HEK293 (cell line): ENCODE data around the gene GBP5.
"Not testable (repeated sequence)": the region's sequence is repeated elsewhere in the genome, so short reads cannot be mapped to it uniquely, and the experiment has no call there.

Experiments used
- CTCF ChIA-PET: fragments of 350-600 bp; formaldehyde crosslinking; extraction: SDS; loops from one replicate; lab custom pipeline; 2021; ENCODE audit warnings: antibody characterized with exemption; lab: Yijun Ruan, JAX
- POLR2A ChIA-PET: fragments of 300-600 bp; formaldehyde crosslinking; extraction: SDS; loops from one replicate; lab custom pipeline; 2020; ENCODE audit warnings: antibody characterized with exemption, inconsistent platforms; lab: Yijun Ruan, JAX
- H3K27ac ChIP-seq: fragments of 200-500 bp; sonication (Bioruptor generic); 2 replicates; pipeline ENCODE4 v1.5.1; 2014; ENCODE audit warnings: low read depth, low read length, control low read depth, inconsistent platforms; ENCODE audit errors: extremely low read depth
- H3K36me3 ChIP-seq, 2 experiments: fragments of 200-500 bp in 1 of 2; sonication (Bioruptor generic) in 1 of 2; 1 replicate in 1 of 2; 2 replicates in 1 of 2; pipeline ENCODE4 v1.5.1; 2014 to 2017; ENCODE audit warnings: inconsistent platforms in 2 of 2, low read length in 2 of 2; ENCODE audit not compliant: control insufficient read depth in 2 of 2, insufficient read depth in 1 of 2
- H3K4me1 ChIP-seq: fragments of 200-500 bp; sonication (Bioruptor generic); 2 replicates; pipeline ENCODE4 v1.5.1; 2014; ENCODE audit warnings: mild to moderate bottlenecking, low read length, inconsistent platforms; ENCODE audit not compliant: control insufficient read depth, insufficient read depth
- H3K4me3 ChIP-seq: 2 replicates; pipeline ENCODE4 v1.5.1; 2011; ENCODE audit warnings: low read depth, mild to moderate bottlenecking, control low read depth, low read length, moderate library complexity
- H3K9me3 ChIP-seq: fragments of 200-500 bp; sonication (Bioruptor generic); 2 replicates; pipeline ENCODE4 v1.5.1; 2014; ENCODE audit warnings: low read depth, low read length, inconsistent platforms; ENCODE audit not compliant: control insufficient read depth, insufficient read depth
- KLF7 ChIP-seq: fragments of 450-650 bp; formaldehyde crosslinking; IDR thresholded peaks from 2 replicates; pipeline ENCODE4 v1.5.1; 2016; ENCODE audit warnings: missing biosample characterization, missing genetic modification characterization, borderline replicate concordance
- SALL2 ChIP-seq: fragments of 450-650 bp; formaldehyde crosslinking; IDR thresholded peaks from 2 replicates; pipeline ENCODE4 v1.5.0; 2017; ENCODE audit warnings: missing biosample characterization, mild to moderate bottlenecking, missing genetic modification characterization, borderline replicate concordance
- ZFP3 ChIP-seq: fragments of 450-650 bp; formaldehyde crosslinking; IDR thresholded peaks from 2 replicates; pipeline ENCODE4 v1.5.1; 2016; ENCODE audit warnings: low read depth, missing biosample characterization, missing genetic modification characterization
- ZNF10 ChIP-seq: fragments of 450-650 bp; formaldehyde crosslinking; IDR thresholded peaks from 2 replicates; pipeline ENCODE4 v1.5.1; 2017; ENCODE audit warnings: missing biosample characterization, missing genetic modification characterization
- ZNF112 ChIP-seq: fragments of 450-650 bp; formaldehyde crosslinking; IDR thresholded peaks from 2 replicates; pipeline ENCODE4 v1.5.0; 2017; ENCODE audit warnings: missing biosample characterization, missing genetic modification characterization
- ZNF169 ChIP-seq: fragments of 450-650 bp; formaldehyde crosslinking; IDR thresholded peaks from 2 replicates; pipeline ENCODE4 v1.5.1; 2016; ENCODE audit warnings: missing biosample characterization, missing genetic modification characterization
- ZNF175 ChIP-seq: fragments of 450-650 bp; formaldehyde crosslinking; IDR thresholded peaks from 2 replicates; pipeline ENCODE4 v1.5.1; 2016; ENCODE audit warnings: missing biosample characterization, missing genetic modification characterization
- ZNF214 ChIP-seq: fragments of 450-650 bp; formaldehyde crosslinking; IDR thresholded peaks from 2 replicates; pipeline ENCODE4 v1.5.1; 2017; ENCODE audit warnings: missing biosample characterization, mild to moderate bottlenecking, missing genetic modification characterization, borderline replicate concordance
- ZNF37A ChIP-seq: fragments of 450-650 bp; IDR thresholded peaks from 2 replicates; pipeline ENCODE4 v1.5.1; 2018; ENCODE audit warnings: missing biosample characterization, missing genetic modification characterization
- TF ChIP-seq, protein P1 (sequence below): fragments of 450-650 bp; formaldehyde crosslinking; IDR thresholded peaks from 2 replicates; pipeline ENCODE4 v1.5.0; 2017; ENCODE audit warnings: missing biosample characterization, missing genetic modification characterization, borderline replicate concordance
- TF ChIP-seq, protein P2 (sequence below): fragments of 450-650 bp; formaldehyde crosslinking; IDR thresholded peaks from 2 replicates; pipeline ENCODE4 v1.5.1; 2016; ENCODE audit warnings: missing biosample characterization, missing genetic modification characterization
- TF ChIP-seq, protein P3 (sequence below): fragments of 450-650 bp; formaldehyde crosslinking; IDR thresholded peaks from 2 replicates; pipeline ENCODE4 v1.5.1; 2017; ENCODE audit warnings: missing biosample characterization, missing genetic modification characterization
- TF ChIP-seq, protein P4 (sequence below): fragments of 450-650 bp; formaldehyde crosslinking; IDR thresholded peaks from 2 replicates; pipeline ENCODE4 v1.5.1; 2016; ENCODE audit warnings: missing biosample characterization, missing genetic modification characterization
- TF ChIP-seq, protein P5 (sequence below): fragments of 450-650 bp; formaldehyde crosslinking; IDR thresholded peaks from 2 replicates; pipeline ENCODE4 v1.5.1; 2016; ENCODE audit warnings: missing biosample characterization, missing genetic modification characterization
- TF ChIP-seq, protein P6 (sequence below): fragments of 450-650 bp; formaldehyde crosslinking; IDR thresholded peaks from 2 replicates; pipeline ENCODE4 v1.5.1; 2016; ENCODE audit warnings: missing biosample characterization, missing genetic modification characterization
- TF ChIP-seq, protein P7 (sequence below): fragments of 450-650 bp; formaldehyde crosslinking; IDR thresholded peaks from 2 replicates; pipeline ENCODE4 v1.5.1; 2016; ENCODE audit warnings: missing biosample characterization, missing genetic modification characterization

The GBP5 gene, protein sequence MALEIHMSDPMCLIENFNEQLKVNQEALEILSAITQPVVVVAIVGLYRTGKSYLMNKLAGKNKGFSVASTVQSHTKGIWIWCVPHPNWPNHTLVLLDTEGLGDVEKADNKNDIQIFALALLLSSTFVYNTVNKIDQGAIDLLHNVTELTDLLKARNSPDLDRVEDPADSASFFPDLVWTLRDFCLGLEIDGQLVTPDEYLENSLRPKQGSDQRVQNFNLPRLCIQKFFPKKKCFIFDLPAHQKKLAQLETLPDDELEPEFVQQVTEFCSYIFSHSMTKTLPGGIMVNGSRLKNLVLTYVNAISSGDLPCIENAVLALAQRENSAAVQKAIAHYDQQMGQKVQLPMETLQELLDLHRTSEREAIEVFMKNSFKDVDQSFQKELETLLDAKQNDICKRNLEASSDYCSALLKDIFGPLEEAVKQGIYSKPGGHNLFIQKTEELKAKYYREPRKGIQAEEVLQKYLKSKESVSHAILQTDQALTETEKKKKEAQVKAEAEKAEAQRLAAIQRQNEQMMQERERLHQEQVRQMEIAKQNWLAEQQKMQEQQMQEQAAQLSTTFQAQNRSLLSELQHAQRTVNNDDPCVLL

DNA sequence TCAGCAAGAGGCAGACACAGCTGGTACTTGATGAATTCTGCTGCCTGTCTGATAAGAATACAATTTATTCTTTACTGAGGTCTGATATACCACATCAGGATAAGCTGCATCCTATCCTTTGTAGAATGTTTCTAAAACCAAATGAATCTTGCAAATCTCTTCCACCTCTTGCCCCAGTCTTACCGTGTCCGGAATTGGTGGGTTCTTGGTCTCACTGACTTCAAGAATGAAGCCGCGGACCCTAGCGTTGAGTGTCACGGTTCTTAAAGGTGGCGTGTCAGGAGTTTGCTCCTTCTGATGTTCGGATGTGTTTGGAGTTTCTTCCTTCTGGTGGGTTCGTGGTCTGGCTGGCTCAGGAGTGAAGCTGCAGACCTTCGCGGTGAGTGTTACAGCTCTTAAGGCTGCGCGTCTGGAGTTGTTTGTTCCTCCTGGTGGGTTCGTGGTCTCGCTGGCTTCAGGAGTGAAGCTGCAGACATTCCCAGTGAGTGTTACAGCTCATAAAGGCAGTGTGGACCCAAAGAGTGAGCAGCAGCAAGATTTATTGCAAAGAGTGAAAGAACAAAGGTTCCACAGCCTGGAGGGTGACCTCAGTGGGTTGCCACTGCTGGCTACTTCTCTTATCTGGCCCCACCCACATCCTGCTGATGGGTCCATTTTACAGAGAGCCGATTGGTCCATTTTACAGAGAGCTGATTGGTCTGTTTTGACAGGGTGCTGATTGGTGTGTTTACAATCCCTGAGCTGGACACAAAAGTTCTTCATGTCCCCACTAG, at the start of gene GBP5:
Gene GBP5, minus strand, starts transcription at position 592 of the 773 bp plus-strand sequence. CDS start 3,305 bp downstream, outside the sequence.
- POLR2A ChIA-PET, H3K4me1 ChIP-seq, H3K36me3 ChIP-seq, H3K27ac ChIP-seq, H3K4me3 ChIP-seq, H3K9me3 ChIP-seq, CTCF ChIA-PET: not testable (repeated sequence)

DNA sequence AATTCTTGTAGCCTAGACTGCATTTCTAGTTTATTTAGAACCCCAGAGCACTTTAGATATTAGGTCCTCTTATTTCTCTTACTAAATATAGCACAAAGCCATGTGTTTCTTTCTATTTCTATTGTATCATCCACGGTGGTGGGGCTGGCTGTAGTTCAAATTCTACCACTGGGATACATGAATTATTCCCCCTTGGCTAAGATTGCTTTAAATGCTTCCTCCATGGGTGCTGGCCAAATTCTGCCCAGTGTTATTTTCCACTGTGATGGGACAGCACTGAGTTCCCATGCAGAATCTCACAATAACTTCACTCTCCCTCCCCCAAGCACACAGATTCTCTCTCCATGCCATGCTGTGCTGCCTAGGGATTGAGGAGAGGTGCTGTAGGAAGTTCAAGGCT, 49.7 kb upstream of the GBP5 start:
- Histone ChIP-seq H3K9me3 (no peaks in the 10 kb centered on the region), H3K4me3 (no peak overlapping the region), H3K4me1 (no peaks in the 10 kb centered on the region), H3K36me3 (no peaks in the 10 kb centered on the region), H3K27ac (no peak overlapping the region)
- POLR2A ChIA-PET = no interaction called here
- CTCF ChIA-PET = no interaction called here
- no peak for TF ChIP-seq SALL2 (tag by site-specific recombination)
- no peak for TF ChIP-seq ZNF10 (tag by site-specific recombination)
- TF ChIP-seq, protein P1, sequence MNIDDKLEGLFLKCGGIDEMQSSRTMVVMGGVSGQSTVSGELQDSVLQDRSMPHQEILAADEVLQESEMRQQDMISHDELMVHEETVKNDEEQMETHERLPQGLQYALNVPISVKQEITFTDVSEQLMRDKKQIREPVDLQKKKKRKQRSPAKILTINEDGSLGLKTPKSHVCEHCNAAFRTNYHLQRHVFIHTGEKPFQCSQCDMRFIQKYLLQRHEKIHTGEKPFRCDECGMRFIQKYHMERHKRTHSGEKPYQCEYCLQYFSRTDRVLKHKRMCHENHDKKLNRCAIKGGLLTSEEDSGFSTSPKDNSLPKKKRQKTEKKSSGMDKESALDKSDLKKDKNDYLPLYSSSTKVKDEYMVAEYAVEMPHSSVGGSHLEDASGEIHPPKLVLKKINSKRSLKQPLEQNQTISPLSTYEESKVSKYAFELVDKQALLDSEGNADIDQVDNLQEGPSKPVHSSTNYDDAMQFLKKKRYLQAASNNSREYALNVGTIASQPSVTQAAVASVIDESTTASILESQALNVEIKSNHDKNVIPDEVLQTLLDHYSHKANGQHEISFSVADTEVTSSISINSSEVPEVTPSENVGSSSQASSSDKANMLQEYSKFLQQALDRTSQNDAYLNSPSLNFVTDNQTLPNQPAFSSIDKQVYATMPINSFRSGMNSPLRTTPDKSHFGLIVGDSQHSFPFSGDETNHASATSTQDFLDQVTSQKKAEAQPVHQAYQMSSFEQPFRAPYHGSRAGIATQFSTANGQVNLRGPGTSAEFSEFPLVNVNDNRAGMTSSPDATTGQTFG = no peak
- TF ChIP-seq ZNF214 (tag by site-specific recombination) = no peak
- no peak for TF ChIP-seq KLF7 (tag by site-specific recombination)
- TF ChIP-seq, protein P2, sequence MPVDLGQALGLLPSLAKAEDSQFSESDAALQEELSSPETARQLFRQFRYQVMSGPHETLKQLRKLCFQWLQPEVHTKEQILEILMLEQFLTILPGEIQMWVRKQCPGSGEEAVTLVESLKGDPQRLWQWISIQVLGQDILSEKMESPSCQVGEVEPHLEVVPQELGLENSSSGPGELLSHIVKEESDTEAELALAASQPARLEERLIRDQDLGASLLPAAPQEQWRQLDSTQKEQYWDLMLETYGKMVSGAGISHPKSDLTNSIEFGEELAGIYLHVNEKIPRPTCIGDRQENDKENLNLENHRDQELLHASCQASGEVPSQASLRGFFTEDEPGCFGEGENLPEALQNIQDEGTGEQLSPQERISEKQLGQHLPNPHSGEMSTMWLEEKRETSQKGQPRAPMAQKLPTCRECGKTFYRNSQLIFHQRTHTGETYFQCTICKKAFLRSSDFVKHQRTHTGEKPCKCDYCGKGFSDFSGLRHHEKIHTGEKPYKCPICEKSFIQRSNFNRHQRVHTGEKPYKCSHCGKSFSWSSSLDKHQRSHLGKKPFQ (tag by site-specific recombination) = no peak
- no peak for TF ChIP-seq ZNF175 (tag by site-specific recombination)
- TF ChIP-seq ZFP3 (tag by site-specific recombination) = no peak
- TF ChIP-seq, protein P3, sequence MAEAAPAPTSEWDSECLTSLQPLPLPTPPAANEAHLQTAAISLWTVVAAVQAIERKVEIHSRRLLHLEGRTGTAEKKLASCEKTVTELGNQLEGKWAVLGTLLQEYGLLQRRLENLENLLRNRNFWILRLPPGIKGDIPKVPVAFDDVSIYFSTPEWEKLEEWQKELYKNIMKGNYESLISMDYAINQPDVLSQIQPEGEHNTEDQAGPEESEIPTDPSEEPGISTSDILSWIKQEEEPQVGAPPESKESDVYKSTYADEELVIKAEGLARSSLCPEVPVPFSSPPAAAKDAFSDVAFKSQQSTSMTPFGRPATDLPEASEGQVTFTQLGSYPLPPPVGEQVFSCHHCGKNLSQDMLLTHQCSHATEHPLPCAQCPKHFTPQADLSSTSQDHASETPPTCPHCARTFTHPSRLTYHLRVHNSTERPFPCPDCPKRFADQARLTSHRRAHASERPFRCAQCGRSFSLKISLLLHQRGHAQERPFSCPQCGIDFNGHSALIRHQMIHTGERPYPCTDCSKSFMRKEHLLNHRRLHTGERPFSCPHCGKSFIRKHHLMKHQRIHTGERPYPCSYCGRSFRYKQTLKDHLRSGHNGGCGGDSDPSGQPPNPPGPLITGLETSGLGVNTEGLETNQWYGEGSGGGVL = no peak
- no peak for TF ChIP-seq ZNF37A (tag by site-specific recombination)
- TF ChIP-seq ZNF112 (tag by site-specific recombination) = no peak
- TF ChIP-seq, protein P4, sequence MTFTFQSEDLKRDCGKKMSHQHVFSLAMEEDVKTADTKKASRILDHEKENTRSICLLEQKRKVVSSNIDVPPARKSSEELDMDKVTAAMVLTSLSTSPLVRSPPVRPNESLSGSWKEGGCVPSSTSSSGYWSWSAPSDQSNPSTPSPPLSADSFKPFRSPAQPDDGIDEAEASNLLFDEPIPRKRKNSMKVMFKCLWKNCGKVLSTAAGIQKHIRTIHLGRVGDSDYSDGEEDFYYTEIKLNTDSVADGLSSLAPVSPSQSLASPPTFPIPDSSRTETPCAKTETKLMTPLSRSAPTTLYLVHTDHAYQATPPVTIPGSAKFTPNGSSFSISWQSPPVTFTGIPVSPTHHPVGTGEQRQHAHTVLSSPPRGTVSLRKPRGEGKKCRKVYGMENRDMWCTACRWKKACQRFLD (tag by site-specific recombination) = no peak
- TF ChIP-seq, protein P5, sequence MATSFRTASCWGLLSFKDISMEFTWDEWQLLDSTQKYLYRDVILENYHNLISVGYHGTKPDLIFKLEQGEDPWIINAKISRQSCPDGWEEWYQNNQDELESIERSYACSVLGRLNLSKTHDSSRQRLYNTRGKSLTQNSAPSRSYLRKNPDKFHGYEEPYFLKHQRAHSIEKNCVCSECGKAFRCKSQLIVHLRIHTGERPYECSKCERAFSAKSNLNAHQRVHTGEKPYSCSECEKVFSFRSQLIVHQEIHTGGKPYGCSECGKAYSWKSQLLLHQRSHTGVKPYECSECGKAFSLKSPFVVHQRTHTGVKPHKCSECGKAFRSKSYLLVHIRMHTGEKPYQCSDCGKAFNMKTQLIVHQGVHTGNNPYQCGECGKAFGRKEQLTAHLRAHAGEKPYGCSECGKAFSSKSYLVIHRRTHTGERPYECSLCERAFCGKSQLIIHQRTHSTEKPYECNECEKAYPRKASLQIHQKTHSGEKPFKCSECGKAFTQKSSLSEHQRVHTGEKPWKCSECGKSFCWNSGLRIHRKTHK (tag by site-specific recombination) = no peak
- no peak for TF ChIP-seq ZNF169 (tag by site-specific recombination)
- TF ChIP-seq, protein P6, sequence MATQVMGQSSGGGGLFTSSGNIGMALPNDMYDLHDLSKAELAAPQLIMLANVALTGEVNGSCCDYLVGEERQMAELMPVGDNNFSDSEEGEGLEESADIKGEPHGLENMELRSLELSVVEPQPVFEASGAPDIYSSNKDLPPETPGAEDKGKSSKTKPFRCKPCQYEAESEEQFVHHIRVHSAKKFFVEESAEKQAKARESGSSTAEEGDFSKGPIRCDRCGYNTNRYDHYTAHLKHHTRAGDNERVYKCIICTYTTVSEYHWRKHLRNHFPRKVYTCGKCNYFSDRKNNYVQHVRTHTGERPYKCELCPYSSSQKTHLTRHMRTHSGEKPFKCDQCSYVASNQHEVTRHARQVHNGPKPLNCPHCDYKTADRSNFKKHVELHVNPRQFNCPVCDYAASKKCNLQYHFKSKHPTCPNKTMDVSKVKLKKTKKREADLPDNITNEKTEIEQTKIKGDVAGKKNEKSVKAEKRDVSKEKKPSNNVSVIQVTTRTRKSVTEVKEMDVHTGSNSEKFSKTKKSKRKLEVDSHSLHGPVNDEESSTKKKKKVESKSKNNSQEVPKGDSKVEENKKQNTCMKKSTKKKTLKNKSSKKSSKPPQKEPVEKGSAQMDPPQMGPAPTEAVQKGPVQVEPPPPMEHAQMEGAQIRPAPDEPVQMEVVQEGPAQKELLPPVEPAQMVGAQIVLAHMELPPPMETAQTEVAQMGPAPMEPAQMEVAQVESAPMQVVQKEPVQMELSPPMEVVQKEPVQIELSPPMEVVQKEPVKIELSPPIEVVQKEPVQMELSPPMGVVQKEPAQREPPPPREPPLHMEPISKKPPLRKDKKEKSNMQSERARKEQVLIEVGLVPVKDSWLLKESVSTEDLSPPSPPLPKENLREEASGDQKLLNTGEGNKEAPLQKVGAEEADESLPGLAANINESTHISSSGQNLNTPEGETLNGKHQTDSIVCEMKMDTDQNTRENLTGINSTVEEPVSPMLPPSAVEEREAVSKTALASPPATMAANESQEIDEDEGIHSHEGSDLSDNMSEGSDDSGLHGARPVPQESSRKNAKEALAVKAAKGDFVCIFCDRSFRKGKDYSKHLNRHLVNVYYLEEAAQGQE (tag by site-specific recombination) = no peak
- TF ChIP-seq, protein P7, sequence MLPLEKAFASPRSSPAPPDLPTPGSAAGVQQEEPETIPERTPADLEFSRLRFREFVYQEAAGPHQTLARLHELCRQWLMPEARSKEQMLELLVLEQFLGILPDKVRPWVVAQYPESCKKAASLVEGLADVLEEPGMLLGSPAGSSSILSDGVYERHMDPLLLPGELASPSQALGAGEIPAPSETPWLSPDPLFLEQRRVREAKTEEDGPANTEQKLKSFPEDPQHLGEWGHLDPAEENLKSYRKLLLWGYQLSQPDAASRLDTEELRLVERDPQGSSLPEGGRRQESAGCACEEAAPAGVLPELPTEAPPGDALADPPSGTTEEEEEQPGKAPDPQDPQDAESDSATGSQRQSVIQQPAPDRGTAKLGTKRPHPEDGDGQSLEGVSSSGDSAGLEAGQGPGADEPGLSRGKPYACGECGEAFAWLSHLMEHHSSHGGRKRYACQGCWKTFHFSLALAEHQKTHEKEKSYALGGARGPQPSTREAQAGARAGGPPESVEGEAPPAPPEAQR (tag by site-specific recombination) = no peak
